Upper lobe of left lung (tissue), 6 donors: ENCODE results near the gene PRXL2A. TPM values are rescaled to one million over a fixed set of nuclear protein-coding genes. Genes with fewer than 3 reads are reported as not detected.

Experiments used
- ATAC-seq, 2 donors: fragments of 200-7000 bp; cut with Tn5 transposase; one replicate each; pipeline ENCODE4 v1.9.1; 2022; ENCODE audit warnings: mild to moderate bottlenecking in 2 of 2, moderate library complexity in 2 of 2; ENCODE audit not compliant: low FRiP score in 2 of 2
- DNase-seq, 2 donors: peaks; one replicate each; pipeline ENCODE4 v3.0.0-alpha.2; 2019 to 2020
- H3K27ac ChIP-seq, 4 donors: fragments of 200-600 bp; sonication (generic); one replicate each; pipeline ENCODE4 v1.5.1; 2016 to 2019
- H3K27me3 ChIP-seq, 4 donors: fragments of 200-600 bp; sonication (generic); one replicate each; pipeline ENCODE4 v1.5.1; 2017 to 2019
- H3K36me3 ChIP-seq, 4 donors: fragments of 200-600 bp; sonication (generic); one replicate each; pipeline ENCODE4 v1.5.1; 2016 to 2019
- H3K4me1 ChIP-seq, 4 donors: fragments of 200-600 bp; sonication (generic); one replicate each; pipeline ENCODE4 v1.5.1; 2018 to 2019
- H3K4me3 ChIP-seq, 4 donors: fragments of 200-600 bp; sonication (generic); one replicate each; pipeline ENCODE4 v1.5.1; 2017 to 2019; ENCODE audit warnings: mild to moderate bottlenecking in 2 of 4, moderate library complexity in 1 of 4
- H3K9me3 ChIP-seq, 4 donors: fragments of 200-600 bp; sonication (generic); one replicate each; pipeline ENCODE4 v1.5.1; 2018 to 2019
- CTCF ChIP-seq, 6 experiments: fragments of 450-650 bp in 4 of 6; fragments of 200-600 bp in 2 of 6; sonication (generic) in 2 of 6; IDR thresholded peaks; one replicate each; pipeline ENCODE4 v1.5.1; 2016 to 2019; ENCODE audit warnings: antibody characterized with exemption in 6 of 6
- EP300 ChIP-seq, 4 donors: sonication (generic); formaldehyde crosslinking; IDR thresholded peaks; one replicate each; pipeline ENCODE4 v1.5.1; 2017; ENCODE audit warnings: antibody characterized with exemption in 4 of 4, control low read depth in 2 of 4
- POLR2A ChIP-seq, 4 donors: fragments of 450-650 bp; IDR thresholded peaks; one replicate each; pipeline ENCODE4 v1.5.1; 2016 to 2017; ENCODE audit warnings: antibody characterized with exemption in 4 of 4, mild to moderate bottlenecking in 2 of 4
- POLR2AphosphoS5 ChIP-seq, 2 donors: sonication (generic); formaldehyde crosslinking; IDR thresholded peaks; one replicate each; pipeline ENCODE4 v1.5.1; 2017; ENCODE audit warnings: antibody characterized with exemption in 2 of 2
- WGBS, 2 donors: methylation state at CpG; one replicate each; pipeline ENCODE4 v1.1.5; 2017 to 2018; 5-methylcytosine and 5-hydroxymethylcytosine counted together
- total RNA-seq, 6 donors: library from RNA; depleted of rRNA in 4 of 6; stranded (reverse); fragments of >200 nt in 4 of 6; gene quantifications; one replicate each; pipeline versions ENCODE4 v1.1.0 to v1.2.1, GENCODE V29; 2016 to 2021
- donor health status: DM: no; HTN: no; CAD: no; lungs with moderate emphysema.
- donor health status: DM: no; HTN: yes; CAD: no; lungs with severe emphysema.

Gene PRXL2A
- total RNA-seq, 6 donors from 2014 or later: 19.9 to 46.0 (median 33.2) TPM

DNA sequence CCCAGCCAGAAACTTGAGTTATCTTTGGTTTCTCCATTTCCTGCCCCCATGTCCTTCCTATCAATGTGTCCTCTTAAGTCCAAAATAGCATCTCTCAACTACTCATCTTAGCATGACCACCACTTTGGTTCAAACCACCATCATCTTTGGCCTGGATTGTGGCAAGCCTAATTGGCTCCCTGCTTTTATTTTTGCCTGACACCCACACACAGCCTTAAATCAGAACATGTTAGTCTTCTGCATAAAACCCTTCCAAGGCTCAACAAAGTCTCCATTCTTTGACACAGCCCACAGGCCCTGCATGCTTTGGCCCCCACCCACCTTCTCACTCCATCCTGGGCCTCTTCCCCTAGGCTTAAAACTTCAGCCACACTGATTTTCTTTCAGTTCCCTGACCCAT, 43.7 kb downstream of the PRXL2A start:
- H3K36me3 ChIP-seq: no peaks in the 10 kb centered on the region
- TF ChIP-seq POLR2A (IDR thresholded peaks at IDR 0.05) (no peak), CTCF (IDR thresholded peaks at IDR 0.05) (no peak), EP300 (IDR thresholded peaks at IDR 0.05) (no peak), POLR2AphosphoS5 (IDR thresholded peaks at IDR 0.05) (no peak)
- no peaks in the 10 kb centered on the region for H3K9me3 ChIP-seq
- ATAC-seq: no peak
- no peak for DNase-seq
- peaks cover 37 to 49% (median 41%) of the 10 kb centered on the region in 4 donors for H3K4me1 ChIP-seq
- H3K27ac ChIP-seq: peak overlapping the region in 2 of 4 donors; percentile 35 to 94
- H3K27me3 ChIP-seq: no peaks in the 10 kb centered on the region
- no peak overlapping the region for H3K4me3 ChIP-seq

DNA sequence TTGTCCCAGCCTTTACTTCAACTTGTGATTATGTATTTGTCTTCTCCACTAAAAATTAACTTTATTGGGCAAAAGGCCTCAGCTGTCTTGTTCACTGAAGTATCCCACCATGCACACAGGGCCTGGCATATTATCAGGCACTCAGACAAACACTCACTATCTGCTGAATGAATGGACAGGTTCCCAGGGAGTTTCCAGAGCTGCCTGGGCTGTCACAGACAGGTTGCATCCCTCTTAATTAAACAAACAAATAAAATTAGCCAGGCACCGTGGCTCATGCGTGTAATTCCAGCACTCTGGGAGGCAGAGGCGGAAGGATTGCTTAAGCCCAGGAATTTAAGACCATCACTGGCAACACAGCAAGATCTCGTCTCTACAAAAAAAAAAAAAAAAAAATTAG, 44.3 kb downstream of the PRXL2A start:
- peaks cover 37 to 55% (median 47%) of the 10 kb centered on the region in 4 donors for H3K4me1 ChIP-seq
- H3K27ac ChIP-seq: peak overlapping the region in 3 of 4 donors; percentile 22 to 94 (median 35)
- no peaks in the 10 kb centered on the region for H3K9me3 ChIP-seq
- peaks cover 0 to 5% (median 0%) of the 10 kb centered on the region in 4 donors for H3K36me3 ChIP-seq
- DNase-seq (no peak), ATAC-seq (no peak)
- H3K4me3 ChIP-seq: no peak overlapping the region
- TF ChIP-seq POLR2A (IDR thresholded peaks at IDR 0.05) (no peak), EP300 (IDR thresholded peaks at IDR 0.05) (no peak), CTCF (IDR thresholded peaks at IDR 0.05) (no peak), POLR2AphosphoS5 (IDR thresholded peaks at IDR 0.05) (no peak)
- H3K27me3 ChIP-seq: no peaks in the 10 kb centered on the region
- WGBS, 2 donors: 41 to 74% methylated on average over 4 of the region's 4 CpGs

DNA sequence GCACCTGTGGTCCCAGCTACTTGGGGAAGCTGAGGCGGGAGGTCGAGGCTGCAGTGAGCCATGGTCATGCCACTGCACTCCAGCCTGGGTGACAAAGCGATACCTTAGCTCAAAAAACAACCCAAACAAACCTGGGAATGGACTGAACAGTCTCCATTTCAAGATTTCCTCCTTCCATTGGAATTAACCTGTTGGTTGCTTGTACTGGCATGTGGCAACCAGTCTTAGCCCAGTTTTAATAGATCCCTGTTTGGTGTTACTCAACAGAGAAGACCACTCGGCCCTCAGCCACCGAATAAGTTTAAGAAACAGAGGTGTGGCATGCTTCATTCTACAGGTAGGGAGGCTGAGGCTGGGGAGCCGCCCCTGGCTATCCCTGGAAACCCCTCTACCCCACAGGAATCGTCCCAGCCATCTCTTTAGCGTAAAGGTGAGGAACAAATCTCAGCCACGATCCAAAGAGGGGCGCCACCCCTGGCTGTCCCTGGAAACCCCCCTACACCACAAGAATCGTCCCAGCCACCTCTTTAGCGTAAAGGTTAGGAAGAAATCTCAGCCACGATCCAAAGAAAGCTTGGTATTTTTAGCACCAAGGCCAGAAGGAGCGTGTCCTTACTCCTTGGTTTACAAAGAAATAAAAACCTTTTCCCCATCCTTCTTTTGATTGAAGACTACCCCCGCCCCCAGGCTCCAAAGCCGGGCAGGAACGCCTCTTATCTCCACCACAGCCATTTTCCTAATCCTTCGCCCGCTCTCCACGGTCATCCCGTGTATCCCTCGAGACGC, 44.9 kb downstream of the PRXL2A start:
- H3K36me3 ChIP-seq: peaks cover 0 to 5% (median 0%) of the 10 kb centered on the region in 4 donors
- ATAC-seq (no peak), DNase-seq (no peak)
- WGBS, 2 donors: 33 to 37% methylated on average over 21 to 23 of the region's 23 CpGs
- no peaks in the 10 kb centered on the region for H3K27me3 ChIP-seq
- H3K4me1 ChIP-seq: peaks cover 42 to 61% (median 53%) of the 10 kb centered on the region in 4 donors
- TF ChIP-seq CTCF (IDR thresholded peaks at IDR 0.05) (no peak), EP300 (IDR thresholded peaks at IDR 0.05) (no peak), POLR2A (IDR thresholded peaks at IDR 0.05) (peak in 1 of 4 donors; percentile 27), POLR2AphosphoS5 (IDR thresholded peaks at IDR 0.05) (no peak)
- H3K27ac ChIP-seq: peak overlapping the region; percentile 87 to 94 (median 91)
- H3K9me3 ChIP-seq: no peaks in the 10 kb centered on the region
- peak overlapping the region in 3 of 4 donors; percentile 33 to 98 (median 47) for H3K4me3 ChIP-seq

- peak; percentile 90 to 97 for DNase-seq
- ATAC-seq: peak; percentile 91
- no peaks in the 10 kb centered on the region for H3K9me3 ChIP-seq
- H3K36me3 ChIP-seq: peaks cover 0 to 5% (median 0%) of the 10 kb centered on the region in 4 donors
- TF ChIP-seq POLR2A (IDR thresholded peaks at IDR 0.05) (peak in 3 of 4 donors; percentile 54 to 86 (median 76)), POLR2AphosphoS5 (IDR thresholded peaks at IDR 0.05) (peak; percentile 66 to 80), EP300 (IDR thresholded peaks at IDR 0.05) (no peak), CTCF (IDR thresholded peaks at IDR 0.05) (peak in 2 of 6 experiments; percentile 9 to 10)
- 1 to 2% methylated on average over 8 to 24 of the region's 97 CpGs for WGBS, 2 donors
- no peaks in the 10 kb centered on the region for H3K27me3 ChIP-seq
- H3K27ac ChIP-seq: peak within 1 kb of the TSS; percentile 98 to 100 (median 99)
- peak within 1 kb of the TSS; percentile 87 to 98 (median 94) for H3K4me3 ChIP-seq
- H3K4me1 ChIP-seq: peaks cover 43 to 61% (median 57%) of the 10 kb centered on the region in 4 donors
Measured at GRCh38 chr10:80453842-80454512, 45.6 kb downstream of the PRXL2A start, which contains the start of gene TSPAN14. Gene TSPAN14, plus strand, starts transcription at chr10:80454310. Its CDS starts 34,924 bp downstream, at chr10:80489234.
